Activated CD4-positive, alpha-beta T cell treated with anti-CD3 and anti-CD28 coated beads for 1 hour (primary cell): ENCODE results near the gene MYO3A.
"Not testable (repeated sequence)": the region's sequence is repeated elsewhere in the genome, so short reads cannot be mapped to it uniquely, and the experiment has no call there.

Source experiments
- DNase-seq: peaks from one replicate; pipeline ENCODE4 v3.0.0-alpha.2; 2020

Gene MYO3A

GRCh38 chr10:25978771-25979170 is 44.7 kb downstream of the MYO3A start:
- DNase-seq = no peak

- no peak for DNase-seq
These were observed 48.1 kb downstream of the MYO3A start for GRCh38 chr10:25982107-25982506.

- DNase-seq = no peak
These were observed 54.6 kb downstream of the MYO3A start for GRCh38 chr10:25988583-25988982.

GRCh38 chr10:25989951-25990350 is 55.9 kb downstream of the MYO3A start:
- DNase-seq = no peak

GRCh38 chr10:25999295-25999981 is 65.4 kb downstream of the MYO3A start:
- DNase-seq = no peak

- no peak for DNase-seq
These were observed 66.9 kb downstream of the MYO3A start for GRCh38 chr10:26000971-26001370.

- DNase-seq = not testable (repeated sequence)
These were observed 68.4 kb downstream of the MYO3A start for GRCh38 chr10:26002466-26002865.

GRCh38 chr10:26015092-26015491 is 81.1 kb downstream of the MYO3A start:
- DNase-seq = no peak

GRCh38 chr10:26022831-26023230 is 88.8 kb downstream of the MYO3A start:
- DNase-seq = no peak

GRCh38 chr10:26024303-26024702 is 90.3 kb downstream of the MYO3A start:
- DNase-seq = no peak

- no peak for DNase-seq
These were observed 91.5 kb downstream of the MYO3A start for GRCh38 chr10:26025523-26025922.

GRCh38 chr10:26029858-26030257 is 95.8 kb downstream of the MYO3A start:
- DNase-seq = no peak

- no peak for DNase-seq
These were observed 97.3 kb downstream of the MYO3A start for GRCh38 chr10:26031300-26031699.

GRCh38 chr10:26043469-26043868 is 109.4 kb downstream of the MYO3A start:
- DNase-seq = no peak

- no peak for DNase-seq
These were observed 110.2 kb downstream of the MYO3A start for GRCh38 chr10:26044141-26044749.

- no peak for DNase-seq
These were observed 112.2 kb downstream of the MYO3A start for GRCh38 chr10:26046073-26046700.

GRCh38 chr10:26048756-26049155 is 114.7 kb downstream of the MYO3A start:
- no peak for DNase-seq

GRCh38 chr10:26052326-26052725 is 118.3 kb downstream of the MYO3A start:
- DNase-seq = no peak

GRCh38 chr10:26057466-26057865 is 123.4 kb downstream of the MYO3A start:
- no peak for DNase-seq

- DNase-seq = no peak
These were observed 130.1 kb downstream of the MYO3A start for GRCh38 chr10:26064106-26064505.

GRCh38 chr10:26067680-26068079 is 133.7 kb downstream of the MYO3A start:
- no peak for DNase-seq

GRCh38 chr10:26080971-26081370 is 146.9 kb downstream of the MYO3A start:
- DNase-seq = not testable (repeated sequence)

GRCh38 chr10:26081459-26081858 is 147.4 kb downstream of the MYO3A start:
- no peak for DNase-seq

- no peak for DNase-seq
These were observed 151.5 kb downstream of the MYO3A start for GRCh38 chr10:26085549-26085948.
